ENCODE data around the gene SH3GL1. TPM values are rescaled to one million over a fixed set of nuclear protein-coding genes. Genes with fewer than 3 reads are reported as not detected.

SH3GL1 gene
- total RNA-seq, 2 donors from 2014 or later, result 40.9 to 53.4 TPM

- DNase-seq (ENCODE audit: low spot score in 2 of 2) (no peak), ATAC-seq (peak; percentile 20 to 30)
- H3K36me3 Mint-ChIP-seq, result peaks cover 0 to 12% of the 10 kb centered on the region in 2 donors
Measured at GRCh38 chr19:4327877-4328242, 72.5 kb downstream of the SH3GL1 start.

GRCh38 chr19:4327252-4327876 lies 73.0 kb downstream of the SH3GL1 start:
- Mint-ChIP-seq H3K27ac (peak overlapping the region; percentile 73 to 87), H3K36me3 (peaks cover 0 to 12% of the 10 kb centered on the region in 2 donors), H3K9me3 (no peaks in the 10 kb centered on the region)
- ATAC-seq (peak; percentile 31 to 63), DNase-seq (ENCODE audit: low spot score in 2 of 2) (peak; percentile 77 to 91)

More at GRCh38 chr19:4327877-4328242, 72.5 kb downstream of the SH3GL1 start:
- Mint-ChIP-seq H3K27ac (peak overlapping the region; percentile 73 to 87), H3K9me3 (no peaks in the 10 kb centered on the region)

GRCh38 chr19:4326837-4327251 lies 73.5 kb downstream of the SH3GL1 start:
- Mint-ChIP-seq H3K27ac (no peak overlapping the region), H3K36me3 (peaks cover 0 to 12% of the 10 kb centered on the region in 2 donors), H3K9me3 (no peaks in the 10 kb centered on the region)
- DNase-seq (ENCODE audit: low spot score in 2 of 2), result no peak
- ATAC-seq, result no peak

- peaks cover 0 to 12% of the 10 kb centered on the region in 2 donors for H3K36me3 Mint-ChIP-seq
- peak overlapping the region in 1 of 2 donors; percentile 68 for H3K27ac Mint-ChIP-seq
- no peak for ATAC-seq
- no peak for DNase-seq (ENCODE audit: low spot score in 2 of 2)
- no peaks in the 10 kb centered on the region for H3K9me3 Mint-ChIP-seq
Measured at GRCh38 chr19:4326215-4326836, 74.0 kb downstream of the SH3GL1 start.

- DNase-seq (ENCODE audit: low spot score in 2 of 2) (no peak), ATAC-seq (no peak)
- Mint-ChIP-seq H3K27ac (no peak overlapping the region), H3K36me3 (peaks cover 0 to 17% of the 10 kb centered on the region in 2 donors), H3K9me3 (peaks cover 0 to 16% of the 10 kb centered on the region in 2 donors)
Measured at GRCh38 chr19:4324228-4324627, 76.1 kb downstream of the SH3GL1 start.

GRCh38 chr19:4323692-4324091 lies 76.7 kb downstream of the SH3GL1 start:
- ATAC-seq, result no peak
- Mint-ChIP-seq H3K27ac (peak overlapping the region in 1 of 2 donors; percentile 67), H3K36me3 (peaks cover 0 to 20% of the 10 kb centered on the region in 2 donors), H3K9me3 (peaks cover 0 to 21% of the 10 kb centered on the region in 2 donors)
- DNase-seq (ENCODE audit: low spot score in 2 of 2), result no peak

GRCh38 chr19:4322942-4323665 lies 77.2 kb downstream of the SH3GL1 start:
- Mint-ChIP-seq H3K36me3 (peaks cover 0 to 26% of the 10 kb centered on the region in 2 donors), H3K9me3 (peaks cover 0 to 24% of the 10 kb centered on the region in 2 donors), H3K27ac (no peak overlapping the region)
- DNase-seq (ENCODE audit: low spot score in 2 of 2), result no peak
- no peak for ATAC-seq

GRCh38 chr19:4320419-4320818 lies 79.9 kb downstream of the SH3GL1 start:
- DNase-seq (ENCODE audit: low spot score in 2 of 2) (no peak), ATAC-seq (no peak)
- Mint-ChIP-seq H3K36me3 (peaks cover 0 to 27% of the 10 kb centered on the region in 2 donors), H3K27ac (no peak overlapping the region), H3K9me3 (peaks cover 0 to 24% of the 10 kb centered on the region in 2 donors)

- Mint-ChIP-seq H3K27ac (peak overlapping the region; percentile 2 to 13), H3K9me3 (peaks cover 0 to 24% of the 10 kb centered on the region in 2 donors), H3K36me3 (peaks cover 0 to 27% of the 10 kb centered on the region in 2 donors)
- DNase-seq (ENCODE audit: low spot score in 2 of 2), result no peak
- no peak for ATAC-seq
Measured at GRCh38 chr19:4319067-4319718, 81.2 kb downstream of the SH3GL1 start.

GRCh38 chr19:4318460-4318859 lies 81.9 kb downstream of the SH3GL1 start:
- ATAC-seq (no peak), DNase-seq (ENCODE audit: low spot score in 2 of 2) (no peak)
- H3K9me3 Mint-ChIP-seq, result peaks cover 0 to 24% of the 10 kb centered on the region in 2 donors
- peaks cover 0 to 27% of the 10 kb centered on the region in 2 donors for H3K36me3 Mint-ChIP-seq
- peak overlapping the region in 1 of 2 donors; percentile 56 for H3K27ac Mint-ChIP-seq

GRCh38 chr19:4316956-4317355 lies 83.4 kb downstream of the SH3GL1 start:
- ATAC-seq (no peak), DNase-seq (ENCODE audit: low spot score in 2 of 2) (no peak)
- peaks cover 0 to 28% of the 10 kb centered on the region in 2 donors for H3K36me3 Mint-ChIP-seq
- peaks cover 0 to 24% of the 10 kb centered on the region in 2 donors for H3K9me3 Mint-ChIP-seq
- no peak overlapping the region for H3K27ac Mint-ChIP-seq

GRCh38 chr19:4313847-4314490 lies 86.4 kb downstream of the SH3GL1 start:
- peaks cover 0 to 5% of the 10 kb centered on the region in 2 donors for H3K9me3 Mint-ChIP-seq
- DNase-seq (ENCODE audit: low spot score in 2 of 2) (no peak), ATAC-seq (no peak)
- H3K27ac Mint-ChIP-seq, result no peak overlapping the region
- peaks cover 0 to 20% of the 10 kb centered on the region in 2 donors for H3K36me3 Mint-ChIP-seq

Other genes with a start within 250 kb of the SH3GL1 start
- under 1 TPM in 1 of 2 donors, not detected in 1; 0.59 TPM for gene CREB3L3, start 246.9 kb downstream of the SH3GL1 start, total RNA-seq
- 10 to 100 TPM; 35.3 to 37.9 TPM for gene SIRT6, start 218.0 kb downstream of the SH3GL1 start, total RNA-seq
- 1 to 10 TPM; 1.7 to 4.2 TPM for gene ANKRD24, start 217.9 kb downstream of the SH3GL1 start, total RNA-seq
- gene EBI3, start 171.0 kb downstream of the SH3GL1 start, total RNA-seq, result 10 to 100 TPM in 1 of 2 donors, 1 to 10 TPM in 1; 1.4 to 34.9 TPM
- gene YJU2, start 153.5 kb downstream of the SH3GL1 start, total RNA-seq, result 10 to 100 TPM; 22.7 to 28.0 TPM
- not detected for gene SHD, start 121.3 kb downstream of the SH3GL1 start, total RNA-seq
- gene TMIGD2, start 98.2 kb downstream of the SH3GL1 start, total RNA-seq, result 10 to 100 TPM; 10.7 to 45.2 TPM
- gene FSD1, start 95.9 kb downstream of the SH3GL1 start, total RNA-seq, result 10 to 100 TPM; 15.3 to 38.0 TPM
- 10 to 100 TPM; 17.4 to 22.3 TPM for gene STAP2, start 61.7 kb downstream of the SH3GL1 start, total RNA-seq
- 10 to 100 TPM; 18.4 to 22.0 TPM for gene MPND, start 57.0 kb downstream of the SH3GL1 start, total RNA-seq
- 10 to 100 TPM; 67.1 to 93.6 TPM for gene CHAF1A, start 2.1 kb upstream of the SH3GL1 start, total RNA-seq
- 10 to 100 TPM; 31.1 to 42.4 TPM for gene UBXN6, start 57.2 kb upstream of the SH3GL1 start, total RNA-seq
- gene HDGFL2, start 71.8 kb upstream of the SH3GL1 start, total RNA-seq, result 10 to 100 TPM; 49.2 to 64.7 TPM
- gene PLIN4, start 117.9 kb upstream of the SH3GL1 start, total RNA-seq, result under 1 TPM in 1 of 2 donors, not detected in 1; 0.08 TPM
- under 1 TPM in 1 of 2 donors, not detected in 1; 0.41 TPM for gene PLIN5, start 134.7 kb upstream of the SH3GL1 start, total RNA-seq
- gene LRG1, start 139.5 kb upstream of the SH3GL1 start, total RNA-seq, result 1 to 10 TPM in 1 of 2 donors, under 1 TPM in 1; 0.23 to 3.0 TPM
- gene SEMA6B, start 159.1 kb upstream of the SH3GL1 start, total RNA-seq, result not detected
- 10 to 100 TPM; 25.9 to 31.3 TPM for gene TNFAIP8L1, start 239.0 kb upstream of the SH3GL1 start, total RNA-seq